IPS-20b (cell line): ENCODE results near the gene CADM1.

Source experiments
- H3K27ac ChIP-seq: one replicate; pipeline ENCODE4 v1.5.1; 2013; ENCODE audit warnings: low read length
- H3K27me3 ChIP-seq: 2 replicates; pipeline ENCODE4 v1.6.1; 2013; ENCODE audit warnings: mild to moderate bottlenecking, low read length, inconsistent platforms; ENCODE audit not compliant: insufficient read depth
- H3K36me3 ChIP-seq: 2 replicates; pipeline ENCODE4 v1.6.1; 2013; ENCODE audit warnings: low read depth, mild to moderate bottlenecking, inconsistent platforms, low read length, moderate library complexity; ENCODE audit not compliant: insufficient read depth
- H3K4me1 ChIP-seq: 2 replicates; pipeline ENCODE4 v1.6.1; 2013; ENCODE audit warnings: mild to moderate bottlenecking, control low read depth, inconsistent platforms, low read length, moderate library complexity; ENCODE audit not compliant: insufficient read depth
- H3K4me3 ChIP-seq: 2 replicates; pipeline ENCODE4 v1.5.1; 2013; ENCODE audit warnings: mild to moderate bottlenecking, low read length, inconsistent platforms
- H3K9ac ChIP-seq: 2 replicates; pipeline ENCODE4 v1.6.1; 2013; ENCODE audit warnings: low read depth, mild to moderate bottlenecking, inconsistent platforms, low read length, moderate library complexity
- H3K9me3 ChIP-seq: 2 replicates; pipeline ENCODE4 v1.6.1; 2013; ENCODE audit warnings: mild to moderate bottlenecking, low read depth, low read length, inconsistent platforms; ENCODE audit not compliant: insufficient read depth

The CADM1 gene

GRCh38 chr11:115279813-115280761, 224.1 kb downstream of the CADM1 start:
- Histone ChIP-seq H3K4me1 (no peaks in the 10 kb centered on the region; the same call in 1 of the 2 replicates), H3K27me3 (no peaks in the 10 kb centered on the region), H3K4me3 (no peak overlapping the region), H3K9ac (no peak overlapping the region), H3K36me3 (no peaks in the 10 kb centered on the region), H3K27ac (no peak overlapping the region), H3K9me3 (no peaks in the 10 kb centered on the region)

DNA sequence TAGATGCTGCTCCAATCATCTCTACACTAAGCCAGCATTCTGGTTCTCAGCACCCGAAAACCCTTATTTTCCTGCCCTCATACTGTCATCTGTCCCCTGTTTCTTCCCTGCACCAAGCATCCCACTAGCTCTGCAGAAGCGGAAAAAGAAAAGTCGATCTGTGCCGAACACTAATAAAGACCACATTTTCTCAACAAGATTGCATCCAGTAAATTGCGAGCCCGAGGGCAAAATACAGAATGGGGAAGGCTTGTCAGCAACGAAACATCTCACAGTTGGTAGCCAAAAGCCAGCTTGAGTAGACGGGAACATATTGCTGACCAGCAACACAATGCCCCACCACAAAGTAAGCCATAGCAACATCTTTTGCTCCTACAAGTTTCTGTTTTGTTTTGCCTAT, 227.4 kb downstream of the CADM1 start:
- no peak overlapping the region for H3K4me3 ChIP-seq
- H3K27ac ChIP-seq: no peak overlapping the region
- H3K36me3 ChIP-seq: no peaks in the 10 kb centered on the region
- no peaks in the 10 kb centered on the region for H3K9me3 ChIP-seq
- H3K27me3 ChIP-seq: no peaks in the 10 kb centered on the region
- H3K9ac ChIP-seq: no peak overlapping the region
- H3K4me1 ChIP-seq: no peaks in the 10 kb centered on the region; the same call in 1 of the 2 replicates

DNA sequence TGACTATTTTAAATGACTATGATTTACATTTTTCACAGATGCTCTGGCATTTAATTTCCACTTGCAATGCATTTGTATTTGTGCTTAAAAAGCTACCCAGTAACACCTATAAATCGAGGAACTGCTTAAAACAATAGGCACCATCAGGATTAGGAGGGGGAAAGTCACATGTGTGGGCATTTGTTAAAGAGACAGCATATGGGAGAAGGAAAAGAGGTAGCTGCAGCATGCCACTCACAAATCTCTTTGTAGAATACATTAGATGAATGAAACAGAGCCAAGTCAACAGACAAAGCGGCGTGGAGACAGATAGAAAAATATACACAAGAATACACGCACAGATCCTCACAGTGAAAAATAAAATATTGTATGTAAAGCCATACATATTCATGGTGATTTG, 228.0 kb downstream of the CADM1 start:
- Histone ChIP-seq H3K27me3 (no peaks in the 10 kb centered on the region), H3K4me1 (no peaks in the 10 kb centered on the region; the same call in 1 of the 2 replicates), H3K27ac (no peak overlapping the region), H3K36me3 (no peaks in the 10 kb centered on the region), H3K9ac (no peak overlapping the region), H3K4me3 (no peak overlapping the region), H3K9me3 (no peaks in the 10 kb centered on the region)

DNA sequence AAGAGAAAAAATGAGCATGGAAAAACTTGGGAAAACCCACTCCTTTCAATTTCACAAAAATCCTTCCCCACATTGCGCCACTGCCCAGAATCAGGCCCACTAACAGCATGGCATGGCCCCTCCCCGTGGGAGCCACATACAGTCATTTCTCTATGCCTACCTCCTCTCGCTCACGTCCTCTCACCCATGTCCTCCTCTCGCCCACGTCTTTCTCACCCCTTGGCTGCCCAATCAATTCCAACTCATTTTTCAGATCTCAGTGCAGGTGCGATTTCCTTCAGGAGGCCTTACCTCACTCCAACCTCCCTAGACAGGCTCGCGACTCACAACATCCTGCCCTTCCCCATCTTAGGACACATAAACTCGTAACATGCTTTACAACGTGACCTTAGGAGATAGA, 229.2 kb downstream of the CADM1 start:
- Histone ChIP-seq H3K4me3 (no peak overlapping the region), H3K27ac (no peak overlapping the region), H3K9me3 (no peaks in the 10 kb centered on the region), H3K36me3 (no peaks in the 10 kb centered on the region), H3K4me1 (no peaks in the 10 kb centered on the region; the same call in 1 of the 2 replicates), H3K27me3 (no peaks in the 10 kb centered on the region), H3K9ac (no peak overlapping the region)

GRCh38 chr11:115272925-115273324, 231.3 kb downstream of the CADM1 start:
- Histone ChIP-seq H3K27ac (no peak overlapping the region), H3K36me3 (no peaks in the 10 kb centered on the region), H3K9ac (no peak overlapping the region), H3K4me1 (no peaks in the 10 kb centered on the region; the same call in none of the 2 replicates), H3K9me3 (no peaks in the 10 kb centered on the region), H3K4me3 (no peak overlapping the region), H3K27me3 (no peaks in the 10 kb centered on the region)

DNA sequence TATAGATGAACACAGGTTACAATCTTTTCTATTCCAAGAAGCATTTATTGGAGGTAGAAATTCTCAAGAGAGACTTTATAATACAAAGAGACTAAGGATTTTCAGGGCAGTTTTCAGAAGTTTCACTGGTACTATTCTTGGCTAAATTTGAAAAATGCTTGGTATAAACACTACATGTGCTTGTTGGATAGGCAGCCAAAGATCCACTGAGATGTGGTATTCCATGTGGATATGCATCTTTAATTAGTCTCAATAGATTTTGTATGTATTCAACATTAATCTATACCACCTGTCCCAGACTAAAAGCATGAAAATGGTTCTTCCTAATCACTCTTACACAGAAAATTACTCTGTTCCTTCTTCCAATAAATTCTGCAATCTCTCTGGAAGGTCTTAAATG, 232.6 kb downstream of the CADM1 start:
- Histone ChIP-seq H3K27ac (no peak overlapping the region), H3K4me1 (peaks cover 7% of the 10 kb centered on the region), H3K9me3 (no peaks in the 10 kb centered on the region), H3K27me3 (no peaks in the 10 kb centered on the region), H3K9ac (no peak overlapping the region), H3K36me3 (no peaks in the 10 kb centered on the region), H3K4me3 (no peak overlapping the region)

DNA sequence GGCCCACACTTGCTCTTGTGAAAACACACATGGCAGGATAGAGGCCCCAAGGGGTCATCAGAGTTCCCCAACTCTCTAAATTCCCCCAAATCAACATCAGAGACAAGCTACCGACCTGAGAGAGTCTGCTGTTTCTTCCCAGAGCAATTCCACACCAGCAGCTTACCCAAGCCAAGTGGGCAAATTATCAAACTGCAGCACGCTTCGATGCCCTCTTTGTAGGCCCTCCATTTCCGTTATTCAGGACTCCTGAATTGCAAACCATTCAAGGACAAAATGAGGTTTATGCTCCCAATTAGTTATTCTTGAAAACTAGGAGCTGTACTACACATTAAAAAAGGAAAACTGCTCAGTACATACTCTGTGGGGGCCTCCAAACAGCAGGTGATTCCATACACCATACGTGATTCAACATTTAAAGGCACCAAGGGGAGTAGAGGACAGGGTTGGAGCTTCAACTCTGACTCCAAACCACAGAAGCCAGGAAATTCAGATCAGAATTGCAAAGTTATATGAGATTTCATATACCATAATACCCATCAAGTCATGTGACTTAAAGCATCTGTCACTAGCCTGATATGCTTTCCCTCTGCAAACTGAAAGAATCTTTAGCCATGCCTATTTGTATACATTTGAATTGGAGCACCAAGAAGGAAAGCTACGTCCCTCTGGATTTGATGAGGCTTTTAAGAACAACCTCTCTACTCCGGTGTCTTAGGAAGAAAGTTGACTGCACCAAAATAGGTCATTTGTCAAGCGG, 234.8 kb downstream of the CADM1 start:
- Histone ChIP-seq H3K36me3 (no peaks in the 10 kb centered on the region), H3K9ac (no peak overlapping the region), H3K4me3 (no peak overlapping the region), H3K27ac (no peak overlapping the region), H3K27me3 (no peaks in the 10 kb centered on the region), H3K4me1 (peaks cover 7% of the 10 kb centered on the region), H3K9me3 (no peaks in the 10 kb centered on the region)

GRCh38 chr11:115267871-115268270, 236.3 kb downstream of the CADM1 start:
- H3K27me3 ChIP-seq: no peaks in the 10 kb centered on the region
- no peak overlapping the region for H3K4me3 ChIP-seq
- H3K27ac ChIP-seq: no peak overlapping the region
- no peaks in the 10 kb centered on the region for H3K9me3 ChIP-seq
- no peak overlapping the region for H3K9ac ChIP-seq
- H3K36me3 ChIP-seq: no peaks in the 10 kb centered on the region
- peaks cover 7% of the 10 kb centered on the region for H3K4me1 ChIP-seq

DNA sequence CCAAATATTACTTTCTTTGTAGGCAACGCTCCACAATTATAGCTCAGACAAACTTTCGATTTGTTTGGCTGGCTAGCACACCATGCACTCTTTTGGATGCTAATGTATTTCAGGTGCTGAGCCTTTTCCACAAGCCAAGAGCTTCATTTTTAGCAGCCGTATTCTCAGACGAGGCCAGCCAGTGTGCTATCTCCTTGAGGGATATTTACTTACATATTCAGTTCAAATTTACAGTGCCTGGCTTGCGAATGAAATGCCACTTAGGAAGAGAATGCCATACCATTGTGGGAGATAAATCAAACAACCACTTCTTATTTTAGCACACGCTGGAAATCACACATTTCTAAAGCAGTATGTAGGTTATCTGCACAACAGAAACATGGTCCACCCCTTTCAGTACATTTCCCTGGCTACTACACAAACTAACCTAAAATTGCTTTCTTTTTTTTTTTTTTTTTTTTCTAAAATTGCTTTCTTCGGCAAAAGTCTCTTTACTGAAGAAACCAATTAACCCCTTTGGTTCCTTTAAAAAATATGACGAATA, 236.9 kb downstream of the CADM1 start:
- Histone ChIP-seq H3K4me1 (peaks cover 7% of the 10 kb centered on the region), H3K36me3 (no peaks in the 10 kb centered on the region), H3K27me3 (no peaks in the 10 kb centered on the region), H3K27ac (no peak overlapping the region), H3K4me3 (no peak overlapping the region), H3K9me3 (no peaks in the 10 kb centered on the region), H3K9ac (no peak overlapping the region)

DNA sequence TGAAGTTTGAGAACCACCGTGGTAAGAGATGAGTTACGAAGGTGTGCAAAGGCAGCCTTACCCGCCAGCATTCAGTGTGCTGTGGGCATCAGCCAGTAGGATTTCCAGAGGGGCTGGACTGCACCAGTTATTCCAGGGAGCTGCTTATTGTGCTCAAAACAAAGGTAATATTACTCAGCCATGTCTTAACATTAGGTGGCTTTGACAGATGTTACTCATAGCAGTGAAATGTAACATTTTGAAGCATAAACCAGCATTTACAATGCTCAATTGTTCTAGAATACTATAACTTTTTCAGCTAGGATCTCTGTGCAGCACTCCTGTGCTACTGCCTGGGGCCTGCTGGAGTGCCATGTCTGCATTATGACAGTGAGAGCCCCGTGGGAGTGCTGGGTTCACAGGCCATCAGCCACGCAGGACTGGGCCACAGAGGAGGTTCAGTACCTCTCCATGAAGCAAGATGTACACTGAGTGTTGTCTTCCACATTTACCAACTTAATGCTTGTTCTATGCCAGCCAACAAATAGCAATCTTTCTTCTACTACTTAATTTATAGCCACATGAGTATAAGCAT, 238.1 kb downstream of the CADM1 start:
- Histone ChIP-seq H3K27ac (no peak overlapping the region), H3K9ac (no peak overlapping the region), H3K36me3 (no peaks in the 10 kb centered on the region), H3K4me3 (no peak overlapping the region), H3K27me3 (no peaks in the 10 kb centered on the region), H3K4me1 (peaks cover 7% of the 10 kb centered on the region), H3K9me3 (no peaks in the 10 kb centered on the region)

DNA sequence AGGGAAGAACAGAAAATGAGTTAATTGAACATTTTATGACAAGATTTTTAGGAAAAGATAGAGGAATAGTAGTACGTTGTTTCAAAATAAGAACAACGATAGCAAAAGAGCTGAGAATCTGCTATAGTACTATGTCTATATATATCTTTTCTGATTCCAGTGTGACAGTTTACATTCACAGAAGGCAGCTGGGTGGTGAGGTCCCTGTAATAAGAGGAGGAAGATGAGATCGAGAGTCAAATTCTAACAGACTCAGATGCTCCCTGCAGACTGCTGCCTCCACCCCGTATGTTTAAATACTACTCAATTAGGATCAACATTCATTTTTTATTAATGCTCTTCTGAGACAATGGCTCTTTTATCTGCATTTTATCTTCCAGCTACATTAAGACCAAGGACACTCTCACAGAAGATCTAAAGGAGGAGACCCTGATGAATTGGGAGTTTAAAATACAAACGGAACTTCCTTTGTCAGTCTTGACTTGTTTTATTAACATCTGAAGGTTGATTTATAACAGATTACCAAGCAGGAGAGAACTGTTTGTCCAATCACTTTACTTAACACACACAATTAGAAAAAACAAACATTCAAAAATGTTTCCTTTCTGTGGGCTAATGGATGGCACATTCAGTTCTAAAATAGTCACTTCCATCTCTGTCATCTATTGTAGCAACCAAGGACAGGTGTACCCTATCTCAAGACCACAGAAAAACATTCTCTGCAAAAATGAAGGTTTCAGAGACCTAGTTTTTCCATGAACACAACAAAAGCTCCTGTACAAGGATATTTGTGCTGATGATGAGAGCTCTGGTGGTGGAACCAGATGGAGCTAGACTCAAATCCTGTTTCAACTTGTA, 240.2 kb downstream of the CADM1 start:
- H3K9ac ChIP-seq: no peak overlapping the region
- H3K36me3 ChIP-seq: no peaks in the 10 kb centered on the region
- peaks cover 7% of the 10 kb centered on the region for H3K4me1 ChIP-seq
- no peaks in the 10 kb centered on the region for H3K9me3 ChIP-seq
- no peak overlapping the region for H3K4me3 ChIP-seq
- no peaks in the 10 kb centered on the region for H3K27me3 ChIP-seq
- H3K27ac ChIP-seq: no peak overlapping the region
